PFSK-1 (cell line): ENCODE data around the gene EMC8.

Experiments
- FOXP2 ChIP-seq: optimal IDR thresholded peaks from 2 replicates; pipeline ENCODE3; 2011; ENCODE audit warnings: borderline replicate concordance, control low read depth, inconsistent platforms; ENCODE audit not compliant: insufficient read depth; ENCODE audit errors: extremely low read length, extremely low read depth
- POLR2AphosphoS5 ChIP-seq: IDR thresholded peaks from 2 replicates; pipeline ENCODE4 v1.6.1; 2012; ENCODE audit warnings: low read depth, mild to moderate bottlenecking, control low read depth, low read length, moderate library complexity
- REST ChIP-seq, 2 experiments: IDR thresholded peaks; 2 replicates each; pipeline versions ENCODE4 v1.6.1 to v1.8.0; 2011 to 2012; ENCODE audit warnings: low read depth in 2 of 2, low read length in 2 of 2, control low read depth in 1 of 2, inconsistent platforms in 1 of 2, mild to moderate bottlenecking in 1 of 2, moderate library complexity in 1 of 2; ENCODE audit not compliant: insufficient read depth in 1 of 2
- SIN3A ChIP-seq: IDR thresholded peaks from 2 replicates; pipeline ENCODE4 v1.6.1; 2012; ENCODE audit warnings: mild to moderate bottlenecking, low read length, moderate library complexity, borderline replicate concordance; ENCODE audit not compliant: insufficient read depth
- TAF1 ChIP-seq: IDR thresholded peaks from 2 replicates; pipeline ENCODE4 v1.6.1; 2012; ENCODE audit warnings: low read length, control low read depth, borderline replicate concordance; ENCODE audit not compliant: insufficient read depth

The EMC8 gene

GRCh38 chr16:85774811-85775210 lies 24.5 kb downstream of the EMC8 start:
- TF ChIP-seq SIN3A (no peak), REST (IDR thresholded peaks at IDR 0.05; ENCODE audit: insufficient read depth in 1 of 2, low read depth in 2 of 2, low read length in 2 of 2) (no peak), FOXP2 (no peak), POLR2AphosphoS5 (no peak), TAF1 (no peak)

GRCh38 chr16:85774136-85774535 lies 25.2 kb downstream of the EMC8 start:
- TF ChIP-seq REST (IDR thresholded peaks at IDR 0.05; ENCODE audit: insufficient read depth in 1 of 2, low read depth in 2 of 2, low read length in 2 of 2) (no peak), SIN3A (no peak), FOXP2 (no peak), TAF1 (no peak), POLR2AphosphoS5 (no peak)

DNA sequence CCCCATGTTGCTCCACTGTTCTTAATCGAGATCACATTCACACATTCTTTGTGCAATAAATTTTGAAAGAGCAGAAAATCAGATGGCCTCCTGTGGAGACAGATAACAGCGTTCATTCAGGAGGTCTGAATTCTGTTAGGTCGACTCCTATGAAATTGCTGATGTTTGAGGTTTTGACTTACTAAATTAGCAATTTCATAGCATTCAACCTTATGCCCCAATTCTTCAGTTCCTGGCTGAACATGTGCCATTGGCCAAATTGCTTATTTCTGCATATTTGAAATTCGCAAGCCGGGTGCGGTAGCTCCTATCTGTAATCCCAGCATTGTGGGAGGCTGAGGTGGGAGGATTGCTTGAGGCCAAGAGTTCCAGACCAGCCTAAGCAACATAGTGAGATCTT lies 26.3 kb downstream of the EMC8 start:
- TF ChIP-seq REST (IDR thresholded peaks at IDR 0.05; ENCODE audit: insufficient read depth in 1 of 2, low read depth in 2 of 2, low read length in 2 of 2) = no peak

DNA sequence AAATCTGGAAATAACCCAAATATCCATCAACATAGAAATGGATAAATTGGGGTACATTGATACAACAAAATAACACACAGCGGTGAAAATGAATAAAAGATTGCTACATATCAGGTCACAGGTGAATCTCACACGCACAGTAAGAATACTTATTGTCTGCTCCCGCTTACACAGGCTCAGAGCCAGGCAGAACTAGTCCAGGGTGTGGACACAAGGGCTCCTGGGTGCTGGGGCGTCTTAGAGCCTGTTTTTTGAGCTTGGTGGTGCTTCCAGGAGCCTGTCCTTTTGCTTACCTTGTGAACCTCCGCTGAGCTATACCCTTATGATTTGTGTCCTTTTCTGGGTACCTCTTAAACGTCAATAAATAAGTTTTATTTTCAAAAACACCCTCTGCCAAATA lies 28.6 kb downstream of the EMC8 start:
- TF ChIP-seq REST (IDR thresholded peaks at IDR 0.05; ENCODE audit: insufficient read depth in 1 of 2, low read depth in 2 of 2, low read length in 2 of 2) (no peak), TAF1 (no peak), FOXP2 (no peak), POLR2AphosphoS5 (no peak), SIN3A (no peak)

DNA sequence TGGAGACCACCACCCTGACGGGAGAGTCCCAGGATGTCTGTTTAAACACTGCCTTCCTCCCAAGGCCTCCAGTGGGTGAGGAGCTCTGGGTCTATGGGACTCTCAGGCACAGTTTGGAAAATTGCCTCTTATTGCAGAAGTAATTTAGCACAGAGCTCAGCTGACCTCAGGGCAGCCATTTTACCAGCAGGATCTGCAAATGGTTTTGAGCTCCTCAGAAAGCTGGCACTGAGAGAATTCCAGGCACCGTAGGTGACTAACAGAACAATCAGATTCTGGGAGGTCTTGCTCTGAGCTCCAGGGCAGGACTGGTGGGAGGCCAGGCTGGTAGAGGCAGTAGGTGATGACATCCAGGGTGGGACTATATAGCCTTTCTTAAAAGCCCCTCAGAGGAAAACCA lies 31.1 kb downstream of the EMC8 start:
- TF ChIP-seq FOXP2 = no peak
- TF ChIP-seq REST (IDR thresholded peaks at IDR 0.05; ENCODE audit: insufficient read depth in 1 of 2, low read depth in 2 of 2, low read length in 2 of 2) = no peak
- no peak for TF ChIP-seq POLR2AphosphoS5
- TF ChIP-seq TAF1 = no peak
- TF ChIP-seq SIN3A = no peak
